Left lung (tissue), 10 donors: ENCODE measurements around the gene CEP70. TPM values are rescaled to one million over a fixed set of nuclear protein-coding genes. Genes with fewer than 3 reads are reported as not detected.
A peak's percentile ranks its signal among the peaks of the same experiment; 100 is the strongest.
"Not testable (repeated sequence)": the region's sequence is repeated elsewhere in the genome, so short reads cannot be mapped to it uniquely, and the experiment has no call there.

ENCODE experiments used
- ATAC-seq: fragments of 200-7000 bp; cut with Tn5 transposase; one replicate; pipeline ENCODE4 v1.9.1; 2020; ENCODE audit warnings: moderate library complexity
- DNase-seq, 4 donors: peaks; one replicate each; pipeline ENCODE4 v3.0.0-alpha.2; 2013 to 2020
- H3K27ac ChIP-seq, 2 donors: fragments of 200-600 bp; sonication (generic) in 1 of 2; one replicate each; pipeline versions ENCODE4 v1.5.0 to v1.8.0; 2020 to 2021
- H3K27me3 ChIP-seq, 2 donors: fragments of 200-600 bp; sonication (generic) in 1 of 2; one replicate each; pipeline versions ENCODE4 v1.5.0 to v1.8.0; 2020 to 2021
- H3K36me3 ChIP-seq, 2 donors: fragments of 200-600 bp; sonication (generic) in 1 of 2; one replicate each; pipeline versions ENCODE4 v1.5.0 to v1.8.0; 2020 to 2021
- H3K4me1 ChIP-seq, 2 donors: fragments of 200-600 bp; one replicate each; pipeline ENCODE4 v1.8.0; 2021
- H3K4me3 ChIP-seq, 2 donors: fragments of 200-600 bp; sonication (generic) in 1 of 2; one replicate each; pipeline versions ENCODE4 v1.5.0 to v1.8.0; 2020 to 2021; ENCODE audit warnings: mild to moderate bottlenecking in 1 of 2
- H3K9me3 ChIP-seq, 2 donors: fragments of 200-600 bp; sonication (generic) in 1 of 2; one replicate each; pipeline versions ENCODE4 v1.5.0 to v1.8.0; 2020 to 2021
- CTCF ChIP-seq, 2 donors: fragments of 200-600 bp; sonication (generic) in 1 of 2; IDR thresholded peaks; one replicate each; pipeline versions ENCODE4 v1.5.0 to v1.8.0; 2021; ENCODE audit warnings: antibody characterized with exemption in 2 of 2
- intact Hi-C, 2 donors: fragments of 100-400 bp; cut with DNase I; formaldehyde crosslinking; loops; one replicate each; pipeline versions ENCODE4 v1.11.2 to v1.14.2; 2022
- polyA plus RNA-seq, 6 donors: library from polyadenylated mRNA; unstranded; fragments of 120-200 nt; gene quantifications; one replicate each; pipeline ENCODE4 v1.2.1, GENCODE V29; 2013; ENCODE audit not compliant: insufficient read length in 6 of 6
- total RNA-seq, 2 donors: library from RNA; stranded (reverse); fragmentation: NEBNext Ultra II Directional; extraction: Animal tissue kit (Norgen Biotek cat#: 25700); gene quantifications; one replicate each; pipeline ENCODE4 v1.2.1, GENCODE V29; 2021
- donor health status: DM: no; HTN: yes; CAD: no.
- donor health status: DM: no; HTN: no; CAD: no.

Gene CEP70
- total and polyA plus RNA-seq, 8 donors = 31.2 to 65.4 (median 55.4) TPM

DNA sequence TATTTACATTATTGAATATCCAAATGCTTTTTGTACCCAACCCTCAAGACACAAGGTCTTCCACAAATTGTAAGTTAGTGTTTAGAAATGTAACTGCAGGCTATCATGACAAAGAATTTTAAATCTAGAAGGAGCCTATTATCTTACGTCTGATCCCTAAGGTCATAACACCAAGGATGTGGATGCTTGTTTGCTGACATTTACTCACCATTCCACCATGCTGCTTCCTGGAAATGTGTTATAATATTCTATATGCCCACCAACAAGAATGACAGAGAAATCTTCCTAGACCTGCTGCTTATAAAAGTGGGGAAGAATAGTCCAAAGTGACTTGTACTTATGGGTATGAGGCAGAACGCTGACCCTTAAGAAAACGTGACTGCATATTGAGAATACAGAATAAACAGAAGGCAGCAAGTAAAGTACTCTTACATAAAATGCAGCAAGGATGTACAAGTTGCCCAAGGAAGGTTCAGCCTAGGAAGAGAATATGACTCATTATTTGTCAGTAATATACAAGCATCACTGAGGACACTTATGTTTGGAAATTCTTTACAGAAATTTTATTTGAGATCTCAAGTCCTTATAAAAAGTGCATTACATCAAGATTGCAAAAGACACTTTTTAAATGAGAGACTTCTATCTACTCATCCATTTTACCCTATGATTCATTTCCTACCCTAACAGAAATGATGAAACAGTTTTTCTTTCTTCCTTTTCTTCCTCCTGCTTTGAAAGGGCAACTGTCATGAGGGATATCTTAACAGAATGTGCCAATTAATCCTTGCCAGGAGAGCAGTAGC lies 100.1 kb downstream of the CEP70 start:
- intact Hi-C loops = no loop called here
- Histone ChIP-seq H3K9me3 (peaks cover 0 to 5% of the 10 kb centered on the region in 2 donors), H3K36me3 (peaks cover 0 to 4% of the 10 kb centered on the region in 2 donors), H3K4me3 (no peak overlapping the region), H3K27me3 (no peaks in the 10 kb centered on the region), H3K27ac (peak overlapping the region in 1 of 2 donors; percentile 30), H3K4me1 (peaks cover 0 to 23% of the 10 kb centered on the region in 2 donors)
- TF ChIP-seq CTCF (IDR thresholded peaks at IDR 0.05) = no peak
- ATAC-seq (peak; percentile 82), DNase-seq (no peak)

DNA sequence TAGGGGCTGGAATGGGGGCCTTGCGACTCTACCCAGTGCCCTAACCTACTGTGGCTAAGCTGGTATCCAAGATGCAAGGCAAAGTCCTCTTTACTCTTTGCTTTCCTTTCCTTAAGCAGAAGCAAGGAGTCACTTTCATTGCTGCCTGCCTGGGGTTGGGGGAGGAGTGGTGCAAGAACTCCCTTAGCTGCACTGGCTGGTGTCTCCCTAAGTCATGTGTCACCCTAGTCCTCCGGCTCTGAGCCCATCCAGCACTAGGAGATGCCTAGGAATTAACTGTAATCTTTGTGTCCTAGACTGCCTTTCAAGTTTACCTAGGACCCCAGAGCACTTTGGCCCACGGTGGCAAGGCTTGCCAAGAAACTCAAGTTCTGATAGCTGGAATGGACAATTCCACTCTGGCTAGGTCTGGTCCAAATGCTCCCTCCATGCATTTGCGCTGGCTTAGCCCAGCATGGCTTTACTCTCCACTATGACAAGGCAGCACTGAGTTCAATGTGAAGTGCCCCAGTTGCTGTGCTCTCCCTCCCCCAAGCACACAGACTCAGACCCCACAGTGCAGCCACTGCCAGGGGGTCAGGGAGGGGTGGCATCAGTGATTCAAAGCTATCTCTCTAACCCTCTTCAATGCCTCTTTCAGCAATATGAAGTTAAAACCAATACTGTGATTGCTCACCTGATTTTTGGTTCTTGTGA lies 100.9 kb downstream of the CEP70 start:
- Histone ChIP-seq H3K9me3 (peaks cover 0 to 13% of the 10 kb centered on the region in 2 donors), H3K4me3 (no peak overlapping the region), H3K27me3 (no peaks in the 10 kb centered on the region), H3K4me1 (peaks cover 0 to 23% of the 10 kb centered on the region in 2 donors), H3K36me3 (no peaks in the 10 kb centered on the region), H3K27ac (peak overlapping the region in 1 of 2 donors; percentile 28)
- intact Hi-C loops = no loop called here
- DNase-seq (no peak), ATAC-seq (no peak)
- TF ChIP-seq CTCF (IDR thresholded peaks at IDR 0.05) = no peak

GRCh38 chr3:138491971-138492370 lies 102.1 kb downstream of the CEP70 start:
- DNase-seq (no peak), ATAC-seq (no peak)
- no peak for TF ChIP-seq CTCF (IDR thresholded peaks at IDR 0.05)
- Histone ChIP-seq H3K27me3 (no peaks in the 10 kb centered on the region), H3K4me3 (no peak overlapping the region), H3K4me1 (peaks cover 0 to 23% of the 10 kb centered on the region in 2 donors), H3K9me3 (peaks cover 0 to 24% of the 10 kb centered on the region in 2 donors), H3K36me3 (no peaks in the 10 kb centered on the region), H3K27ac (no peak overlapping the region)
- intact Hi-C loops = no loop called here

- H3K4me3 ChIP-seq, DNase-seq, H3K36me3 ChIP-seq, H3K27me3 ChIP-seq, ATAC-seq, intact Hi-C loops, H3K4me1 ChIP-seq, H3K27ac ChIP-seq: not testable (repeated sequence)
- peaks cover 0 to 41% of the 10 kb centered on the region in 2 donors for H3K9me3 ChIP-seq
Measured at GRCh38 chr3:138486580-138486979, 107.5 kb downstream of the CEP70 start.

- ATAC-seq, H3K36me3 ChIP-seq, DNase-seq, H3K4me3 ChIP-seq, H3K4me1 ChIP-seq, H3K27ac ChIP-seq, H3K27me3 ChIP-seq, intact Hi-C loops: not testable (repeated sequence)
- H3K9me3 ChIP-seq = peaks cover 0 to 41% of the 10 kb centered on the region in 2 donors
Measured at GRCh38 chr3:138484672-138485071, 109.4 kb downstream of the CEP70 start.

GRCh38 chr3:138479438-138479863 lies 114.6 kb downstream of the CEP70 start:
- H3K4me1 ChIP-seq = peaks cover 0 to 3% of the 10 kb centered on the region in 2 donors
- H3K27me3 ChIP-seq = no peaks in the 10 kb centered on the region
- peak; percentile 64 for ATAC-seq
- H3K4me3 ChIP-seq = no peak overlapping the region
- no peak overlapping the region for H3K27ac ChIP-seq
- intact Hi-C loops = no loop called here
- DNase-seq = peak in 2 of 4 donors; percentile 4 to 19
- peak; percentile 37 to 53 for TF ChIP-seq CTCF (IDR thresholded peaks at IDR 0.05)
- H3K36me3 ChIP-seq = no peaks in the 10 kb centered on the region
- H3K9me3 ChIP-seq = no peaks in the 10 kb centered on the region
